Lower leg skin (tissue), 4 donors: Measurements from ENCODE around the gene HS6ST3. TPM values are rescaled to one million over a fixed set of nuclear protein-coding genes. Genes with fewer than 3 reads are reported as not detected.

Source experiments
- DNase-seq, 2 donors: peaks; one replicate each; pipeline ENCODE4 v3.0.0-alpha.2; 2019; ENCODE audit warnings: low spot score in 2 of 2
- H3K4me3 ChIP-seq: fragments of 200-600 bp; sonication (generic); 2 replicates; pipeline ENCODE4 v1.5.1; 2017; ENCODE audit warnings: mild to moderate bottlenecking, low read depth; ENCODE audit not compliant: poor library complexity, severe bottlenecking
- CTCF ChIP-seq, 3 donors: fragments of 450-650 bp; IDR thresholded peaks; one replicate each; pipeline ENCODE4 v1.5.1; 2016; ENCODE audit warnings: antibody characterized with exemption in 3 of 3, mild to moderate bottlenecking in 3 of 3, moderate library complexity in 2 of 3
- POLR2A ChIP-seq, 2 donors: fragments of 450-650 bp; IDR thresholded peaks; one replicate each; pipeline ENCODE4 v1.6.1; 2016 to 2017; ENCODE audit warnings: antibody characterized with exemption in 2 of 2, mild to moderate bottlenecking in 1 of 2, moderate library complexity in 1 of 2
- WGBS, 2 donors: methylation state at CpG; one replicate each; pipeline ENCODE4 v1.1.5; 2018; 5-methylcytosine and 5-hydroxymethylcytosine counted together
- intact Hi-C: fragments of 100-400 bp; cut with DNase I; formaldehyde crosslinking; loops from one replicate; pipeline ENCODE4 v1.15.0; 2023; ENCODE audit warnings: low total_unique reads
- total RNA-seq, 4 donors: library from RNA; depleted of rRNA; stranded (reverse); fragments of >200 nt; gene quantifications; one replicate each; pipeline ENCODE4 v1.1.0, GENCODE V29; 2016

The HS6ST3 gene
- total RNA-seq, 4 donors from 2014 or later = 0.72 to 1.5 (median 0.87) TPM

GRCh38 chr13:96667294-96668018 lies 577.5 kb downstream of the HS6ST3 start:
- no peak overlapping the region for H3K4me3 ChIP-seq
- WGBS, 2 donors = 44 to 48% methylated on average over 5 of the region's 5 CpGs
- TF ChIP-seq CTCF (IDR thresholded peaks at IDR 0.05) (no peak), POLR2A (IDR thresholded peaks at IDR 0.05) (no peak)
- no peak for DNase-seq
- intact Hi-C loops = no loop called here

- intact Hi-C loops = no loop called here
- no peak overlapping the region for H3K4me3 ChIP-seq
- TF ChIP-seq CTCF (IDR thresholded peaks at IDR 0.05) (no peak), POLR2A (IDR thresholded peaks at IDR 0.05) (no peak)
- no peak for DNase-seq
These were observed 581.2 kb downstream of the HS6ST3 start for GRCh38 chr13:96671073-96671472.

- no peak overlapping the region for H3K4me3 ChIP-seq
- DNase-seq = no peak
- intact Hi-C loops = no loop called here
- no peak for TF ChIP-seq CTCF (IDR thresholded peaks at IDR 0.05)
- no peak for TF ChIP-seq POLR2A (IDR thresholded peaks at IDR 0.05)
These were observed 582.1 kb downstream of the HS6ST3 start for GRCh38 chr13:96672016-96672415.

GRCh38 chr13:96673825-96674224 lies 583.9 kb downstream of the HS6ST3 start:
- no peak overlapping the region for H3K4me3 ChIP-seq
- no peak for TF ChIP-seq POLR2A (IDR thresholded peaks at IDR 0.05)
- TF ChIP-seq CTCF (IDR thresholded peaks at IDR 0.05) = no peak
- intact Hi-C loops = no loop called here
- no peak for DNase-seq
- WGBS, 2 donors = 73 to 89% methylated on average over 3 of the region's 3 CpGs

- DNase-seq = no peak
- TF ChIP-seq POLR2A (IDR thresholded peaks at IDR 0.05) (no peak), CTCF (IDR thresholded peaks at IDR 0.05) (no peak)
- no peak overlapping the region for H3K4me3 ChIP-seq
- intact Hi-C loops = no loop called here
These were observed 587.1 kb downstream of the HS6ST3 start for GRCh38 chr13:96677029-96677428.

- H3K4me3 ChIP-seq = no peak overlapping the region
- DNase-seq = no peak
- 60 to 75% methylated on average over 2 of the region's 2 CpGs for WGBS, 2 donors
- intact Hi-C loops = no loop called here
- no peak for TF ChIP-seq CTCF (IDR thresholded peaks at IDR 0.05)
These were observed 588.9 kb downstream of the HS6ST3 start for GRCh38 chr13:96678801-96679200.
